PFSK-1 (cell line): Measurements from ENCODE around the gene ISOC2.

Experiments used
- FOXP2 ChIP-seq: optimal IDR thresholded peaks from 2 replicates; pipeline ENCODE3; 2011; ENCODE audit warnings: borderline replicate concordance, control low read depth, inconsistent platforms; ENCODE audit not compliant: insufficient read depth; ENCODE audit errors: extremely low read length, extremely low read depth
- POLR2AphosphoS5 ChIP-seq: IDR thresholded peaks from 2 replicates; pipeline ENCODE4 v1.6.1; 2012; ENCODE audit warnings: low read depth, mild to moderate bottlenecking, control low read depth, low read length, moderate library complexity
- REST ChIP-seq, 2 experiments: IDR thresholded peaks; 2 replicates each; pipeline versions ENCODE4 v1.6.1 to v1.8.0; 2011 to 2012; ENCODE audit warnings: low read depth in 2 of 2, low read length in 2 of 2, control low read depth in 1 of 2, inconsistent platforms in 1 of 2, mild to moderate bottlenecking in 1 of 2, moderate library complexity in 1 of 2; ENCODE audit not compliant: insufficient read depth in 1 of 2
- SIN3A ChIP-seq: IDR thresholded peaks from 2 replicates; pipeline ENCODE4 v1.6.1; 2012; ENCODE audit warnings: mild to moderate bottlenecking, low read length, moderate library complexity, borderline replicate concordance; ENCODE audit not compliant: insufficient read depth
- TAF1 ChIP-seq: IDR thresholded peaks from 2 replicates; pipeline ENCODE4 v1.6.1; 2012; ENCODE audit warnings: low read length, control low read depth, borderline replicate concordance; ENCODE audit not compliant: insufficient read depth

Gene ISOC2

GRCh38 chr19:55487924-55488687 is 26.7 kb upstream of the ISOC2 start, which contains the start of gene SSC5D:
Gene SSC5D, plus strand, starts transcription at chr19:55488436. Its CDS starts 154 bp downstream, at chr19:55488590.
- TF ChIP-seq POLR2AphosphoS5: no peak
- no peak for TF ChIP-seq SIN3A
- no peak for TF ChIP-seq TAF1
- no peak for TF ChIP-seq FOXP2
- no peak for TF ChIP-seq REST (IDR thresholded peaks at IDR 0.05; ENCODE audit: insufficient read depth in 1 of 2, low read depth in 2 of 2, low read length in 2 of 2)

DNA sequence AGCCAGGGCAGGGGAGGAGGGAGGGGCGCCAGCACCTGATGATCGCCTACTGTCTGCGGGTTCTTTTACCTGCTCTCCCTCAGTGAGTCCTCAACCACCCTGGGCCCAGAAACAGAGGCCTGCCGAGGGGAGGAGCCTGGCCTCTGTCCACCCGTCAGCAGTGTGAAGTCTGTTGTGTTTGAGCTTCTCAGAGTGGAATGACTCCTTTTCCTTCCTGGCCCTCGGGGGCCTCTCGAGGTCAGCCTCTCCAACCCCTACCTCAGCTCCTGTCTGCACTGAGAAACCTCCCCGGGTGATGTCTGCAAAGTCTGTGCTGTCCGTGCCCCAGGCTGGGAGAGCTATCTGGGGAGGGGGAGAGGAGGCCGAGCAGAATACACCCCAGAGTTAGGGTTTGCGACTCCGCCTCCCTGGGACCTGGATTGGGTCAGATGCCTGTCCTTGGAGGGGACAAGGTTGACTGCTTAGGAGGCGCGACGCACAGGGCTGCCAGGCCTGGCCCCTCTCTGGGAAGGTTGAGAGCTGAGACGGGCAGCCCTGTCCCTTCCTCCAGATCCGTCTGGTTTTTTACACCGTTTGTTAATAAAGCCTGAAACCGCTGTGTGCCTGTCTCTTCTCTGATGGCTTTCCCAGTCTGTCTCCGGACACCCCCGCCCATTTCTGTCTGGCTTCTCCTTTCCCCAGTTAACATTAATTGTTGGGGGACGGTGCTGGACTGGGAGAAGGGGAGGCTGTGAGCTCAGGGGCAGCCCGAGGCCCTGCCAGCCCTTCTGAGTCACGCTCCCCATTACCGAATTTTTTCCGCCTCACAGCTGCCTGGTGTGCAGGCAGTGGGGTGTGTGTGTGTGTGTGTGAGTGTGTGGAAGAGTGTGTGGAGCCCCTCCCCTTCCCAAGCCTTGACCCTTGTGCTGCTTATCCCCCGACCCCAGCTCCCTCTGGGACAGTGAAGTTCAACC is 25.8 kb upstream of the ISOC2 start:
- peak in 1 of 2 experiments; percentile 28; a peak in 2 of 4 replicates for TF ChIP-seq REST (IDR thresholded peaks at IDR 0.05; ENCODE audit: insufficient read depth in 1 of 2, low read depth in 2 of 2, low read length in 2 of 2)
- peak; percentile 72 for TF ChIP-seq POLR2AphosphoS5
- no peak for TF ChIP-seq FOXP2
- 0 out of 2 replicates have a peak, but pooled peaks have one; percentile 12 for TF ChIP-seq SIN3A
- TF ChIP-seq TAF1: 0 out of 2 replicates have a peak, but pooled peaks have one; percentile 41

- TF ChIP-seq REST (IDR thresholded peaks at IDR 0.05; ENCODE audit: insufficient read depth in 1 of 2, low read depth in 2 of 2, low read length in 2 of 2): no peak
- no peak for TF ChIP-seq SIN3A
These were observed 24.9 kb upstream of the ISOC2 start for GRCh38 chr19:55486043-55486970.

DNA sequence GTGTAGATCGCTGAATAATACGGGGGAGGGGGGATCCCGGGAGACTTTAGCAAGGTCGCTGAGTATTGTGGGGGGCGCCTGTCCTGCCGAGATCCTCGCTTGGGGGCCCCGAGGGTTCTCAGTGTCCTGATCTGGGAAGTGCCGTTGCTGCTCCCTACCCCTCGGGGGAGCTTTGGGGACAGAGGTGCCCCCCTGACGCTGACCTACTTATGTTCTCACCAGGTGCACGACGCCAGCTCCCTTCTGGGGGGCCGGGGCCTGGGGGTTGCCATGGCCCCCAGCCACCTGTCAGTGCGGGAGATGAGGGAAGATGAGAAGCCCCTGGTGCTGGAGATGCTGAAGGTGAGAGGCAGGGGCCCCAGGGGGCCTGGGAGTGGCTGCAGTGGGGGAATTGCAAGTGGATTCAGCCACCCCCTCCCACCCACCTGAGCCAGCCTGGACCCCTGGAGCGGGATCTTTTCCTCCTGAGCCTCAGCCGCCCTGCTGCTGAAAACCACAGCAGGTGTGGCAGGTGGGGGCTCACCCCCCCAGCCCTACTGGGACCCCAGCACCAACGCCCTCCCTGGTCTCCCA is 24.1 kb upstream of the ISOC2 start:
- TF ChIP-seq FOXP2 (no peak), SIN3A (no peak), TAF1 (no peak), POLR2AphosphoS5 (no peak; the same call in 1 of the 2 replicates), REST (IDR thresholded peaks at IDR 0.05; ENCODE audit: insufficient read depth in 1 of 2, low read depth in 2 of 2, low read length in 2 of 2) (no peak)
